GM21825 (cell line): Measurements from ENCODE around the gene HOMER3.
"Not testable (repeated sequence)": the region's sequence is repeated elsewhere in the genome, so short reads cannot be mapped to it uniquely, and the experiment has no call there.

ENCODE experiments used
- ATAC-seq: cut with Tn5 transposase; IDR thresholded peaks from one replicate; pipeline ENCODE4 v1.9.1; 2021; ENCODE audit warnings: mild to moderate bottlenecking, moderate library complexity; ENCODE audit not compliant: unreplicated experiment

The HOMER3 gene

GRCh38 chr19:18904334-18905057 lies 36.5 kb downstream of the HOMER3 start:
- ATAC-seq = no peak

- ATAC-seq = no peak
These were observed 37.6 kb downstream of the HOMER3 start for GRCh38 chr19:18903156-18904037.

- ATAC-seq = not testable (repeated sequence)
These were observed 38.5 kb downstream of the HOMER3 start for GRCh38 chr19:18902519-18902918.

- ATAC-seq = no peak
These were observed 39.5 kb downstream of the HOMER3 start for GRCh38 chr19:18901491-18901890.

GRCh38 chr19:18900700-18901481 lies 40.1 kb downstream of the HOMER3 start:
- no peak for ATAC-seq

- no peak for ATAC-seq
These were observed 41.1 kb downstream of the HOMER3 start for GRCh38 chr19:18899624-18900560.

- no peak for ATAC-seq
These were observed 42.2 kb downstream of the HOMER3 start for GRCh38 chr19:18898607-18899408.

DNA sequence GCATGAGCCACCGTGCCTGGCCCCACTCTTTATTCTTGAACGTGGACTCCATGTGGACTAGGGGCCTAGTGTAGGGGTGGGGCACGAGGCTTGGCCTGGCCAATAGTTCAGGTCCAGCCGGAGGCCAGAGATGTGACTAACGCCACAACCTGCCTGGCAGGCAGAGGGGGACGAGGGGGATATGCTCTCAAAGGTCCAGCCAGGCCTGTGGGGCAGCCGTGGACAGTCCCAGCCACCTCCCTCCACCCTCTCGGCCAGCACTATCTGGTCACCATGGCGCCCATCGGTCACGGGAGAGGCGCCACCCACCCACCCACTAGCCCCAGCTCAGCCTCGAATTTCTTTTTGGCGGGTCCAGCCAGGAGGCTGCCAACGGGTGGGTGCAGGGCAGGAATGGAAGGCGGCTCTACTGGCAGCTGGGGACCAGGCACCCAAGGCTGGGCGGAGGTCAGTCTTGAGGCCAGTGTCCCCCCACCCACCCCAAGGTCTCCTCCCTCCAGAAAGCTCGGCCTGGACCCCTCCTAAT lies 42.9 kb downstream of the HOMER3 start:
- no peak for ATAC-seq

GRCh38 chr19:18897094-18898029 lies 43.7 kb downstream of the HOMER3 start:
- ATAC-seq = no peak

DNA sequence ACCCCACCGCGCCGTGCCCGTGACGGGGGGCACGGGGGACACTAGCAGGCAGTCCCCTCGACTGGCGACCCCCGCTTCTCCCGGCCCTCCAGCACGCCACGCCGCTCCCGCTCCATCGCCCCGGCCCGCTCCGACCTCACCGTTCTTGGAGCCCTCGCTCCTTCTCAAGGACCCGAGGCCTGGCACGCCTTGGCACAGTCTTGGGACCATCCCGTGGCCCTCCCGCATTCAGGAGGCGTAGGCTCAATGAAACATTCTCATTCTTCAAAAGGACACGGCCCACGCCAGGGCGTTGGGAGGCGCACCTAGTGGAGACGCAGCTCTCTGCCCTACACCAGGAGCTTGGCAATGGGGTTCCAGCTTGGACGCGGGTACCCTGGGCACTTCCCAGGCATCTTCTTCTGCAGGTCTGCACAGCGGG lies 44.6 kb downstream of the HOMER3 start:
- no peak for ATAC-seq

- ATAC-seq = no peak
These were observed 45.1 kb downstream of the HOMER3 start, which contains the start of gene CERS1 for GRCh38 chr19:18895824-18896341. Gene CERS1, minus strand, starts transcription at chr19:18896158. Its CDS starts 86 bp downstream, at chr19:18896072.

DNA sequence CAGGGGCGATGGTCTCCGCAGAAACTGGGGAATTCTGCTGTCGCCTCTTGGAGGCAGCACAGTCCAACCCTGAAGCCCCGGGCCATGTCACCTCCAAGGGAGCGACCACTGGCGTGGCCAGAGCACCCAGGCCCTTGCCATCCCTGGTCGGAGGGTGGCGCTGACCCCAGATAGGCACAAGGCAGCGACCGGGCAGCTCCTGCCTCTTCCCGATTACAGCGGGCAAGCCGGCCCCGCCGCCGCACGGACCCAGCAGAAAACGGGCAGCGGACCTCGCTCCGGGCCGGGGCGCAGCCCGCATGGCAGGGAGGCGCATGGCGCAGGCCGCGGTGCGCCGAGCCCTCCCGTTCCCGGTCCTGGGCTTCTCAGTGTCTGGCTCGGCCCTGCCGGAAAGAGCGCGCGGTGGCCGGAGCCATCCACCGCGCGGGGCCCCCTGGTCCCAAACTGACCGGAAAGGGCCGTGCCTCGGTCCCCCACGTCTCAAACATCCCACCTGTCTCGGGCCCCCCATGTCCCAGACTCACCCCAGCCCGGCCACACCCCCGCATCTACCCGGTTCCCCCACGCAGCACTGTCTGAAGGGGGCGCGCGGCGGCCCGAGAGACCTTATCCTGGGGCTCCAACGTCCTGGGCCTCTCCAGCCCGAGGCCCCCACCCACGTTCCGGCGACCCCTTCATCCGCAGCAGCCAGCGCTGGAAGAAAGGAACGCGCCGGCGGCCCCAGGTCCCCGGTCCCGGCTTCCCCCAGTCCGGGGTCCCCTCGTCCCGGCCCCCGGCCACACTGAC lies 45.8 kb downstream of the HOMER3 start:
- ATAC-seq = no peak

DNA sequence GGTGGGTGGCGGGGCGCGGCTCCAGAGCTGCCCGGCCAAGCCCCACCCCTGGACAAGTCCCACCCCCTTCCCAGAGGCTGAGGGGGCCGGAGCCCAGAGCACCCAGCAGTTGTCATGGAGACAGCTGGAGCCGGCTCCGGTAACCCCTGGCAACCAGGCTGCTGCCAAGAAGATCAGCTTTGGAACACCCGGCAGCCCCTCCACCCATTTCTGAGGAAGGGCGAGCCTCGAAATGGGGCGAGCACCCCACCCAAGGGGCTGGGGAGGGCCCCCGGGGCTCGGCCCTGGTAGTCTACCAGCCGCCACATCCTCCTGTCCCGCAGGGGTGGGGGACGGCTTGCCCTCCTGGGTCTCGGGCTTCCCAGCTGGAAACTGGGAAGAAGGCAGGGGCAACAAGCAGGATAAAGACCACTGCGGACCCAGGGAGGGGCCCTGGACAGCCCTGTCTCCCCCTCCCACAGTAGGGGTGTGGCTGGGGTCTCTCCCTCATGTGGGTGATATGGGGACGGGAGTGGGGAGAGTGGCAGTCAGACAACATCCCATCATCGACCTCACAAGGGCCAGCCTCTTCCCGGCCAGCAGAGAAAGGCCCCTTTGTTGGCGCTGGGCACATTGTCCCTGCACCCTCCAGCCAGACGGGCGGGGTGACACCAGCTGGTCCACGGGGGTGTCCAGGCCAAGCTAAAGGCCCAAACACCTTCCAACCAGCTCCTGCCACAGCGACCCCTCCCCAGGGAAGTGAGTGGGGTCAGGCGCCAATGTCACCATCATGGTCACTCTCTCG lies 46.6 kb downstream of the HOMER3 start:
- ATAC-seq = no peak

DNA sequence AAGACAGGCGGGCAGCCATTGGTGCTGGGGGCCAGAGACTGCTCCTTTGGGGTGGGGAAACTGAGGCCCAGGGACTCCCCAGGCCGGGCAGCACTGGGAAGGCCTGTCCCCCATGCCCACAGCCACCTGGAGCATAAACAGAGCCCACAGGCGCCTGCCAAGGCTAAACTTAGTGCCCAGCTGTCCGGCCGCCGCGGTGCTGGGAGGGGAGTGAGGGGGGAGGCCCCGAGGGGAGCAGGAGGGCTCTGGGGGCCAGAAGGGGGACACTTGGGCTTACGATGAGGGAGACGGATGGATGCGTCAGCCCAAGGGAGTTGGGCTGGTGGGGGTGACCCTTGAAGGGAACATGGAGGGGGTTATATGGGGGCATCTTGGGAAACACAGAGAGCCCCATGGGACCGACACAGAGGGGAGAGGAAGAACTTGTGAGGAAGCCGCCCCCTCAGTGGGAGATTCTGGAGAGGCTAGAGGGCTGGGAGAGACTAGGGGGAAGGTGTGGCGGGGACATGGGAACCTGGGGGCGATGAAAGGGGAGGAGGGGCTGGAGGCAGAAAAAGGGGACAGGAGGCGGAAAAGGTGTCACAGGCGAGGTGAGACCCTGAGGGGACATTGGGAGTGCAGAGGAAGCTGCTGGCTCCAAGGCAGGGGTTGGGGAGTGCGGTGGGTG lies 47.3 kb downstream of the HOMER3 start:
- ATAC-seq = no peak

DNA sequence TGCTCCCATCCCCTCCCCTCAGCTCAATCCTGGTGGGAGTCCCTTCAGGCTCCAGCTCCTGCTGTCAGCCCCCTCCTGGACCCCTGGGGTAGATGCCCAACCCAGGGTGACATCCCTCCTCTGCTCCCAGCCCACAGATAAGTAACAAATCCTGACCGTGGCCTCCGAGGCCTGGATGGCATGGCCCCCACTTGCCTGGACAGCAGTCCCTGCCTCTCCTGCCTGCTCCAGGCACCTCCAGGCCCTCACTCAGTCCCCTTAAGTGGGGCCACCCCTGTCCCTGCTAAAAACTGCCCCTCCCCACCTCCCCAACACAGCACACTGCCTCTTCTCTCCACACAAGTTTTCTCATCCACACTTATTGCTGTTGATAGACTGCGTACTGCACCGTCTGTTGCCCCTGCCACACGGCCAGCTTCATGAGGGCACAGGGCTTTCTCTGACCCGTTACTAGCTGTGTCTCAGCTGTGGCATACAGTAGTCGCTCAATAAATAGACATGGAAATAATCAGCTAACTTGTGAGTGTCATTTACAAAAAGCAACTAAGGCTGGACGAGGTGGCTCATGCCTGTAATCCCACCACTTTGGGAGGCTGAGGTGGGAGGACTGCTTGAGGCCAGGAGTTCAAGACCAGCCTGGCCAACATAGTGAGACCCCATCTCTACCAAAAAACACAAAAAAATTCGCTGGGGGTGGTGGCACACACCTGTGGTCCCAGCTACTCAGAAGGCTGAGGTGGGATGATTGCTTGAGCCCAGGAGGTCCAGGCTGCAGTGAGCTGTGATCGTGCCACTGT lies 50.9 kb downstream of the HOMER3 start:
- no peak for ATAC-seq
